HepG2 (cell line): ENCODE measurements around the gene LIMCH1. TPM values are rescaled to one million over a fixed set of nuclear protein-coding genes. Genes with fewer than 3 reads are reported as not detected.
A peak's percentile ranks its signal among the peaks of the same experiment; 100 is the strongest.

Source experiments
- ATAC-seq: fragments of 200-7000 bp; cut with Tn5 transposase; 3 replicates; pipeline ENCODE4 v1.9.1; 2020; ENCODE audit warnings: mild to moderate bottlenecking, moderate library complexity
- BruUV-seq: library from RNA; stranded (reverse); fragments of 400-500 nt; replicated peaks from 2 replicates; lab custom pipeline; 2021; lab: Mats Ljungman, UMichigan
- CTCF ChIA-PET: fragments of 300-600 bp; formaldehyde crosslinking; extraction: SDS; loops from one replicate; lab custom pipeline; 2021; ENCODE audit warnings: low total read pairs, inconsistent platforms, low intra/inter-chr PET ratio; lab: Yijun Ruan, JAX
- POLR2A ChIA-PET: fragments of 350-600 bp; sonication (Branson Sonifier 250); formaldehyde crosslinking; loops from one replicate; lab custom pipeline; 2020; ENCODE audit warnings: antibody characterized with exemption, inconsistent platforms; lab: Yijun Ruan, JAX
- DNase-seq: peaks from one replicate; pipeline ENCODE4 v3.0.0-alpha.2; 2015; ENCODE audit warnings: low spot score
- FAIRE-seq: peaks from 3 replicates; lab custom pipeline; 2011; peaks lifted over from hg19 to GRCh38; lab: Jason Lieb, UNC
- H2AFZ ChIP-seq: one replicate; pipeline ENCODE4 v1.6.1; 2011; ENCODE audit warnings: low read length, inconsistent platforms
- H3K27ac ChIP-seq: fragments of 300-600 bp; 3 replicates; pipeline ENCODE4 v1.8.0; 2011; ENCODE audit warnings: mixed run types, mild to moderate bottlenecking, mixed read lengths, low read length, inconsistent platforms; ENCODE audit not compliant: insufficient read depth; ENCODE audit errors: extremely low read length
- H3K27me3 ChIP-seq, 2 experiments: fragments of 200-600 bp in 1 of 2; 2 replicates in 1 of 2; 3 replicates in 1 of 2; pipeline versions ENCODE4 v1.6.0 to v1.8.0; 2011; ENCODE audit warnings: low read length in 2 of 2, mild to moderate bottlenecking in 2 of 2, moderate library complexity in 2 of 2, inconsistent platforms in 1 of 2; ENCODE audit not compliant: insufficient read depth in 2 of 2, control insufficient read depth in 1 of 2
- H3K36me3 ChIP-seq, 2 experiments: fragments of 200-600 bp in 1 of 2; replicated peaks in 1 of 2; 2 replicates in 1 of 2; 3 replicates in 1 of 2; pipeline versions ENCODE4 v1.5.1 to v1.8.0; 2011; ENCODE audit warnings: low read length in 2 of 2, inconsistent platforms in 1 of 2; ENCODE audit not compliant: insufficient read depth in 2 of 2, control insufficient read depth in 1 of 2
- H3K4me1 ChIP-seq: 2 replicates; pipeline ENCODE4 v1.5.1; 2012; ENCODE audit warnings: low read length, inconsistent platforms; ENCODE audit not compliant: insufficient read depth
- H3K4me2 ChIP-seq: 2 replicates; pipeline ENCODE4 v1.6.0; 2011; ENCODE audit warnings: low read depth, low read length, inconsistent platforms
- H3K4me3 ChIP-seq, 3 experiments: fragments of 200-600 bp in 1 of 3; sonication (generic), shearing (Covaris generic) in 1 of 3; replicated peaks in 1 of 3; 2 replicates each; pipeline ENCODE4 v1.5.1; 2011 to 2016; ENCODE audit warnings: low read length in 3 of 3, inconsistent platforms in 2 of 3, low read depth in 2 of 3, mild to moderate bottlenecking in 2 of 3, control low read depth in 1 of 3, mixed read lengths in 1 of 3; ENCODE audit not compliant: insufficient read depth in 1 of 3
- H3K79me2 ChIP-seq: one replicate; pipeline ENCODE4 v1.6.1; 2011; ENCODE audit warnings: low read length, inconsistent platforms; ENCODE audit not compliant: insufficient read depth
- H3K9ac ChIP-seq: 2 replicates; pipeline ENCODE4 v1.6.0; 2011; ENCODE audit warnings: mild to moderate bottlenecking, low read depth, low read length, inconsistent platforms; ENCODE audit not compliant: insufficient read depth
- H3K9me3 ChIP-seq: 2 replicates; pipeline ENCODE4 v1.5.1; 2012; ENCODE audit warnings: mild to moderate bottlenecking, low read length
- H4K20me1 ChIP-seq: 2 replicates; pipeline ENCODE4 v1.6.0; 2011; ENCODE audit warnings: inconsistent platforms, mild to moderate bottlenecking, low read length, moderate library complexity; ENCODE audit not compliant: insufficient read depth
- ATF7 ChIP-seq, 2 experiments: fragments of 450-650 bp in 1 of 2; sonication (generic) in 1 of 2; formaldehyde crosslinking in 1 of 2; IDR thresholded peaks; 2 replicates each; pipeline versions ENCODE4 v1.4.0 to v1.6.1; 2016 to 2020; ENCODE audit warnings: antibody characterized with exemption in 1 of 2, mild to moderate bottlenecking in 1 of 2, missing genetic modification reagents in 1 of 2
- CREM ChIP-seq, 2 experiments: sonication (generic) in 1 of 2; formaldehyde crosslinking in 1 of 2; IDR thresholded peaks; 2 replicates each; pipeline versions ENCODE4 v1.4.0 to v1.6.1; 2016 to 2020; ENCODE audit warnings: antibody characterized with exemption in 1 of 2, mild to moderate bottlenecking in 1 of 2, missing genetic modification reagents in 1 of 2
- ELF3 ChIP-seq: IDR thresholded peaks from 2 replicates; pipeline ENCODE4 v1.6.1; 2016; ENCODE audit warnings: missing genetic modification reagents, missing compliant biosample characterization
- KLF15 ChIP-seq: sonication (generic); formaldehyde crosslinking; IDR thresholded peaks from 2 replicates; pipeline ENCODE4 v1.8.1; 2023; ENCODE audit warnings: borderline replicate concordance, mild to moderate bottlenecking, inconsistent platforms, missing genetic modification reagents, mixed read lengths
- KMT2B ChIP-seq: IDR thresholded peaks from 2 replicates; pipeline ENCODE4 v1.6.1; 2016; ENCODE audit warnings: missing genetic modification reagents, missing compliant biosample characterization
- PRDM10 ChIP-seq: sonication (generic); formaldehyde crosslinking; IDR thresholded peaks from 2 replicates; pipeline ENCODE4 v1.4.0; 2020; ENCODE audit warnings: low read depth, missing genetic modification reagents
- SMAD3 ChIP-seq: sonication (generic); formaldehyde crosslinking; IDR thresholded peaks from 2 replicates; pipeline ENCODE4 v1.4.0; 2020; ENCODE audit warnings: missing genetic modification reagents
- SMC3 ChIP-seq: IDR thresholded peaks from 2 replicates; pipeline ENCODE4 v1.6.1; 2011; ENCODE audit warnings: low read length, improper control_type of control experiment
- STAG1 ChIP-seq: sonication (generic); formaldehyde crosslinking; IDR thresholded peaks from 2 replicates; pipeline ENCODE4 v1.4.0; 2020; ENCODE audit warnings: missing genetic modification reagents
- STAT5B ChIP-seq: sonication (generic); formaldehyde crosslinking; IDR thresholded peaks from 2 replicates; pipeline ENCODE4 v1.4.0; 2020; ENCODE audit warnings: missing genetic modification reagents
- TEAD2 ChIP-seq: sonication (generic); formaldehyde crosslinking; IDR thresholded peaks from 2 replicates; pipeline ENCODE4 v1.9.0; 2021; ENCODE audit warnings: missing genetic modification reagents
- TEAD3 ChIP-seq: optimal IDR thresholded peaks from 2 replicates; pipeline ENCODE3; 2016; ENCODE audit warnings: borderline replicate concordance
- XRCC5 ChIP-seq: fragments of 200-400 bp; formaldehyde crosslinking; optimal IDR thresholded peaks from 2 replicates; pipeline ENCODE3; 2017; ENCODE audit warnings: mild to moderate bottlenecking, low read length
- ZBED4 ChIP-seq: sonication (generic); formaldehyde crosslinking; IDR thresholded peaks from 2 replicates; pipeline ENCODE4 v1.4.0; 2020; ENCODE audit warnings: missing genetic modification reagents, borderline replicate concordance
- ZNF180 ChIP-seq: sonication (generic); formaldehyde crosslinking; IDR thresholded peaks from 2 replicates; pipeline ENCODE4 v1.4.0; 2020; ENCODE audit warnings: low read depth, missing genetic modification reagents, borderline replicate concordance
- ZNF75D ChIP-seq: sonication (generic); formaldehyde crosslinking; IDR thresholded peaks from 2 replicates; pipeline ENCODE4 v1.8.1; 2023; ENCODE audit warnings: missing genetic modification reagents, mild to moderate bottlenecking, borderline replicate concordance
- ZNF883 ChIP-seq: sonication (generic); formaldehyde crosslinking; IDR thresholded peaks from 2 replicates; pipeline ENCODE4 v1.5.1; 2020; ENCODE audit warnings: mild to moderate bottlenecking, missing genetic modification reagents; ENCODE audit errors: not compliant biosample characterization
- WGBS: methylation state at CpG from one replicate; pipeline ENCODE4 v1.1.6; 2017; ENCODE audit warnings: low lambda C conversion rate; 5-methylcytosine and 5-hydroxymethylcytosine counted together
- in situ Hi-C: cut with HindIII; loops from 2 replicates; pipeline ENCODE4 v1.10.0; 2017; ENCODE audit warnings: low pct_unique_long_range_greater_than_20kb; ENCODE audit not compliant: extremely low pct_ligation_motif_present
- intact Hi-C: fragments of 100-400 bp; cut with micrococcal nuclease; formaldehyde crosslinking; loops from one replicate; pipeline ENCODE4 v1.10.0; 2022; ENCODE audit not compliant: unreplicated experiment
- polyA plus RNA-seq, 8 experiments: library from polyadenylated mRNA; depleted of rRNA in 3 of 8; stranded (reverse) in 7 of 8; unstranded in 1 of 8; fragments of >200 nt; fragmentation: Illumina TruSeq in 4 of 8; extraction: Trizol in 4 of 8; gene quantifications; 2 replicates each; pipeline versions ENCODE4 v1.2.1 to v1.2.3, GENCODE V29; 2011 to 2016; ENCODE audit warnings: low read depth in 4 of 8, missing spikeins in 1 of 8, mixed read lengths in 1 of 8; ENCODE audit not compliant: insufficient read depth in 1 of 8
- total RNA-seq, 5 experiments: library from RNA; depleted of rRNA; stranded (reverse); fragments of >200 nt; fragmentation: Illumina TruSeq; extraction: Trizol; gene quantifications; 2 replicates each; pipeline ENCODE4 v1.2.3, GENCODE V29; 2016; ENCODE audit warnings: low read depth in 1 of 5

The LIMCH1 gene
- total and polyA plus RNA-seq, 2 of the 13 experiments (the other 11 are each of a cell fraction or from before 2014, with no cell fraction given): 0.04 TPM; not detected in 1

- ATAC-seq (peak; percentile 92), FAIRE-seq (peak; percentile 62), DNase-seq (peak; percentile 30)
- WGBS: 6% methylated on average over 12 of the region's 12 CpGs
- peak overlapping the region in 1 of 3 experiments; percentile 47; a peak in 2 of 6 replicates for H3K4me3 ChIP-seq
- intact Hi-C loops: loop anchor here (1.0 to 5.0 kb wide), 6 partner anchors 58 to 826 kb away; no protein-coding TSS in a partner anchor
- H3K79me2 ChIP-seq: no peaks in the 10 kb centered on the region
- ChIA-PET POLR2A (no interaction called here), CTCF (interaction anchor here (0.8 to 3.0 kb wide), 6 partner anchors 16 to 827 kb away, joined by 3 to 34 read pairs (median 3); no protein-coding TSS in a partner anchor)
- no peak overlapping the region for H3K27ac ChIP-seq
- no peaks in the 10 kb centered on the region for H3K36me3 ChIP-seq
- peak overlapping the region; percentile 20; the same call in 1 of the 2 replicates for H3K9ac ChIP-seq
- H2AFZ ChIP-seq: peak overlapping the region; percentile 87
- no TSS peak for BruUV-seq
- H4K20me1 ChIP-seq: no peaks in the 10 kb centered on the region
- no peaks in the 10 kb centered on the region for H3K4me1 ChIP-seq
- H3K4me2 ChIP-seq: peak overlapping the region; percentile 69
- in situ Hi-C loops: loop anchor here (5.0 to 25.0 kb wide), 2 partner anchors 194 to 819 kb away; no protein-coding TSS in a partner anchor
- H3K9me3 ChIP-seq: no peaks in the 10 kb centered on the region
- H3K27me3 ChIP-seq: no peaks in the 10 kb centered on the region; a peak in 1 of 5 replicates
- TF ChIP-seq ZNF75D (CRISPR knock-in tag): no peak
- TF ChIP-seq CREM (IDR thresholded peaks at IDR 0.05): no peak
- no peak for TF ChIP-seq CREM (CRISPR knock-in tag; IDR thresholded peaks at IDR 0.05)
- peak; percentile 78 for TF ChIP-seq SMC3
- no peak for TF ChIP-seq KMT2B (CRISPR knock-in tag)
- TF ChIP-seq KLF15 (CRISPR knock-in tag): no peak
- TF ChIP-seq ELF3 (CRISPR knock-in tag): peak; percentile 45; the same call in 1 of the 2 replicates
- peak; percentile 93 for TF ChIP-seq STAG1 (CRISPR knock-in tag)
- TF ChIP-seq TEAD2: no peak
- no peak for TF ChIP-seq ZNF883 (CRISPR knock-in tag)
- peak; percentile 22 for TF ChIP-seq XRCC5
- TF ChIP-seq PRDM10 (CRISPR knock-in tag): no peak
- TF ChIP-seq ATF7 (IDR thresholded peaks at IDR 0.05): peak; percentile 93
- no peak for TF ChIP-seq ATF7 (CRISPR knock-in tag; IDR thresholded peaks at IDR 0.05)
- no peak for TF ChIP-seq ZNF180 (CRISPR knock-in tag)
- no peak for TF ChIP-seq STAT5B
- no peak for TF ChIP-seq SMAD3 (CRISPR knock-in tag)
- peak; percentile 64 for TF ChIP-seq TEAD3
- TF ChIP-seq ZBED4: no peak
These were observed 154.9 kb downstream of the LIMCH1 start for GRCh38 chr4:41692717-41693345.
